GM12878 (cell line): ENCODE data around the gene PPP5C.

ENCODE experiments used
- BMI1 ChIP-seq: fragments of 450-650 bp; IDR thresholded peaks from 2 replicates; pipeline ENCODE4 v1.6.1; 2016; ENCODE audit warnings: mild to moderate bottlenecking, moderate library complexity, borderline replicate concordance
- ESRRA ChIP-seq: IDR thresholded peaks from 2 replicates; pipeline ENCODE4 v1.6.1; 2012; ENCODE audit warnings: mild to moderate bottlenecking, low read length, improper control_type of control experiment
- IRF4 ChIP-seq: IDR thresholded peaks from 2 replicates; pipeline ENCODE4 v1.6.1; 2011; ENCODE audit warnings: low read depth, low read length
- MXI1 ChIP-seq: fragments of 150-350 bp; IDR thresholded peaks from 2 replicates; pipeline ENCODE4 v1.6.1; 2011; ENCODE audit warnings: low read depth, mild to moderate bottlenecking, inconsistent platforms, low read length, improper control_type of control experiment
- MYC ChIP-seq: IDR thresholded peaks from 2 replicates; pipeline ENCODE4 v1.6.1; 2011; ENCODE audit warnings: mild to moderate bottlenecking, low read length, moderate library complexity, inconsistent platforms; ENCODE audit not compliant: insufficient read depth, insufficient replicate concordance, insufficient read length, severe bottlenecking
- NBN ChIP-seq: fragments of 450-650 bp; IDR thresholded peaks from 2 replicates; pipeline ENCODE4 v1.6.1; 2016
- POLR2A ChIP-seq: IDR thresholded peaks from 2 replicates; pipeline ENCODE4 v1.6.1; 2011; ENCODE audit warnings: low read depth, mild to moderate bottlenecking, low read length
- POLR2AphosphoS2 ChIP-seq: IDR thresholded peaks from 2 replicates; pipeline ENCODE4 v1.6.1; 2011; ENCODE audit warnings: low read depth, mild to moderate bottlenecking, low read length, improper control_type of control experiment, moderate library complexity
- TCF12 ChIP-seq: IDR thresholded peaks from 2 replicates; pipeline ENCODE4 v1.6.1; 2011; ENCODE audit warnings: low read depth, mild to moderate bottlenecking, low read length
- TCF7 ChIP-seq: IDR thresholded peaks from 2 replicates; pipeline ENCODE4 v1.6.1; 2014; ENCODE audit warnings: antibody characterized with exemption, borderline replicate concordance
- USF2 ChIP-seq: IDR thresholded peaks from 2 replicates; pipeline ENCODE4 v1.6.1; 2011; ENCODE audit warnings: low read depth, low read length, improper control_type of control experiment, borderline replicate concordance
- ZNF274 ChIP-seq: IDR thresholded peaks from one replicate; pipeline ENCODE4 v1.8.0; 2011; ENCODE audit not compliant: insufficient read length, insufficient read depth
- TF ChIP-seq, protein P1 (sequence below): fragments of 450-650 bp; IDR thresholded peaks from 2 replicates; pipeline ENCODE4 v1.6.1; 2018; ENCODE audit warnings: borderline replicate concordance, mild to moderate bottlenecking; ENCODE audit not compliant: partially characterized antibody

- TF ChIP-seq POLR2A (no peak), TCF7 (no peak), MYC (no peak), USF2 (no peak), BMI1 (no peak), ESRRA (no peak), TCF12 (no peak), ZNF274 (no peak), NBN (no peak), MXI1 (no peak), POLR2AphosphoS2 (no peak), IRF4 (no peak)
- TF ChIP-seq, protein P1, sequence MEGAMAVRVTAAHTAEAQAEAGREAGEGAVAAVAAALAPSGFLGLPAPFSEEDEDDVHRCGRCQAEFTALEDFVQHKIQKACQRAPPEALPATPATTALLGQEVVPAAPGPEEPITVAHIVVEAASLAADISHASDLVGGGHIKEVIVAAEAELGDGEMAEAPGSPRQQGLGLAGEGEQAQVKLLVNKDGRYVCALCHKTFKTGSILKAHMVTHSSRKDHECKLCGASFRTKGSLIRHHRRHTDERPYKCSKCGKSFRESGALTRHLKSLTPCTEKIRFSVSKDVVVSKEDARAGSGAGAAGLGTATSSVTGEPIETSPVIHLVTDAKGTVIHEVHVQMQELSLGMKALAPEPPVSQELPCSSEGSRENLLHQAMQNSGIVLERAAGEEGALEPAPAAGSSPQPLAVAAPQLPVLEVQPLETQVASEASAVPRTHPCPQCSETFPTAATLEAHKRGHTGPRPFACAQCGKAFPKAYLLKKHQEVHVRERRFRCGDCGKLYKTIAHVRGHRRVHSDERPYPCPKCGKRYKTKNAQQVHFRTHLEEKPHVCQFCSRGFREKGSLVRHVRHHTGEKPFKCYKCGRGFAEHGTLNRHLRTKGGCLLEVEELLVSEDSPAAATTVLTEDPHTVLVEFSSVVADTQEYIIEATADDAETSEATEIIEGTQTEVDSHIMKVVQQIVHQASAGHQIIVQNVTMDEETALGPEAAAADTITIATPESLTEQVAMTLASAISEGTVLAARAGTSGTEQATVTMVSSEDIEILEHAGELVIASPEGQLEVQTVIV = no peak
These were observed 84.9 kb downstream of the PPP5C start for GRCh38 chr19:46431824-46432223.
